ENCODE results near the gene GGA3.

The GGA3 gene

DNA sequence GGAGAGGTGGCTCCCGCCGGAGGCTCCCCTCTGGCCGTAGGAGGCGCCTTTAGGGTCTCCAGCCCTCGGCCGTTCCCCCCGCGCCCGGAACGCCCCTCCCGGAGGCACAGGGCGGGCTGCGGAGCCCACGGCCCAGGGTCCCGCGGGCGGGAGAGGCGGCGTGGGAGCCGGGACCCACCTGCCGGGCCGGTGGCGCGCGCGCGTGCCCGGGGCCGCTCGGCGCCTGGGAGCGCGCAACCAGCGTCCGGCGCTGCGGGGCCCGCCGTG lies 9.5 kb upstream of the GGA3 start, which contains the start of gene MIF4GD:
Gene MIF4GD (minus strand): TSS at position 266 of the 267 bp plus-strand sequence. CDS start 1,036 bp downstream, outside the sequence.
- DNase-seq (ENCODE audit: low read depth), result no peak
- peak within 1 kb of the TSS; percentile 91 for H3K4me3 ChIP-seq (ENCODE audit: low read length)
- TF ChIP-seq, protein P1, sequence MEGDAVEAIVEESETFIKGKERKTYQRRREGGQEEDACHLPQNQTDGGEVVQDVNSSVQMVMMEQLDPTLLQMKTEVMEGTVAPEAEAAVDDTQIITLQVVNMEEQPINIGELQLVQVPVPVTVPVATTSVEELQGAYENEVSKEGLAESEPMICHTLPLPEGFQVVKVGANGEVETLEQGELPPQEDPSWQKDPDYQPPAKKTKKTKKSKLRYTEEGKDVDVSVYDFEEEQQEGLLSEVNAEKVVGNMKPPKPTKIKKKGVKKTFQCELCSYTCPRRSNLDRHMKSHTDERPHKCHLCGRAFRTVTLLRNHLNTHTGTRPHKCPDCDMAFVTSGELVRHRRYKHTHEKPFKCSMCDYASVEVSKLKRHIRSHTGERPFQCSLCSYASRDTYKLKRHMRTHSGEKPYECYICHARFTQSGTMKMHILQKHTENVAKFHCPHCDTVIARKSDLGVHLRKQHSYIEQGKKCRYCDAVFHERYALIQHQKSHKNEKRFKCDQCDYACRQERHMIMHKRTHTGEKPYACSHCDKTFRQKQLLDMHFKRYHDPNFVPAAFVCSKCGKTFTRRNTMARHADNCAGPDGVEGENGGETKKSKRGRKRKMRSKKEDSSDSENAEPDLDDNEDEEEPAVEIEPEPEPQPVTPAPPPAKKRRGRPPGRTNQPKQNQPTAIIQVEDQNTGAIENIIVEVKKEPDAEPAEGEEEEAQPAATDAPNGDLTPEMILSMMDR (IDR thresholded peaks at IDR 0.05; ENCODE audit: insufficient read depth, low read depth, low read length, missing control alignments), result no peak

DNA sequence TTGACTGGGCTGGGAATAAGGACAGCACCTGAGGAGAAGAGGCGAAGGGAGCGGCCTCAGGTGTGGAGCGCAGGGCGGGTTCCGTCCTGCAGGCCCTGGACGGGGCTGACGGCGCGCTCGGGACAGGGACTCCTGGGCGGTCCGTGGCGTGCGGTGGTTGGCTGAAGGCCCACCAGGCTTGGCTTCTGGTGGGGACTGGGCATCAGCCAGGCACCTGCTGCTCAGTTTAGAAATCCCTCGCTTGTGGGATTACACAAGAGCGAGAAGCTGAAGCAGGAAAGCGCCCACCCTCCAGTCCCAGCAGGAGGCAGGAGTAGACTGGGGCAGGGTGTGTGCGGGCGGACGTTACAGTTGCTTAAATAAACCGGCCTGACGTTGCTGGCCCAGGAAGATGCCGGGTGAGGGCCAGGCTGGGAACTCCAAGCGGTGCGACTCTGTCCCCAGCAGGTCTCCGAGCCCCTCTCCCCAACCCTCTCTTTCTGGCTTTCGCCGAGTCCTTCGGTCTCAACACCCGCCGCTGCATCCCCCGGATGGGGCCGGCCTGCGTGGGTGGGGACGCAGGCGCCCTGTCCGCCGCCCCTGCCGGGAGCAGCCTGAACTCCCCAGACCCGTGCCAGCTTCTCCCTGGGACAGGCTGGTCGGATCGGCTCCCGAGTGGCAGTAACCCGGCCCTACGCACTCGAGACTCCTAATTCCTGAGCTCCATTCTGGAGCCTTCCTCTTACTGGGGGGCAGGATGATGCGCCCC lies 9.0 kb upstream of the GGA3 start:
- peak; percentile 82 for DNase-seq (ENCODE audit: low read depth)
- TF ChIP-seq, protein P1 (IDR thresholded peaks at IDR 0.05; ENCODE audit: insufficient read depth, low read depth, low read length, missing control alignments), result peak; percentile 59
- H3K4me3 ChIP-seq (ENCODE audit: low read length), result peak overlapping the region; percentile 91

DNA sequence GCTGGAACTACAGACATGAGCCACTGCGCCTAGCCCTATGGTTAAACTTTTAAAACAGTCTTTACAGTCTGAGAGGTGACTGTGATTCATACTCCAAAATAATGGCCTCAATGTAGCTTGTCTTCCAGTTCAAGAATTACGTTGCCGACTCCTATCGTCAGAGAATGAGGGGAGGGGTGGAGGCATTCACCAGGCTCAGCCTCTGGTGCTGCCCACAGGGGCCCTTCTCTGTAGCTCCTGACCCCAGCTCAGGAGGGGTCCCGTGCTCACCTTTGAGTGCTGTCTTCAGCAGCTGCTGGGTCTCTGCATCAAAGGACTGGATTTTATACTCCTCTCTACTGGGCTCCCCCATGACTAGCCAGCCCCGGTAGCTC lies 8.4 kb upstream of the GGA3 start:
- TF ChIP-seq, protein P1 (IDR thresholded peaks at IDR 0.05; ENCODE audit: insufficient read depth, low read depth, low read length, missing control alignments), result no peak
- peak; percentile 33 for DNase-seq (ENCODE audit: low read depth)
- H3K4me3 ChIP-seq (ENCODE audit: low read length), result peak overlapping the region; percentile 91

DNA sequence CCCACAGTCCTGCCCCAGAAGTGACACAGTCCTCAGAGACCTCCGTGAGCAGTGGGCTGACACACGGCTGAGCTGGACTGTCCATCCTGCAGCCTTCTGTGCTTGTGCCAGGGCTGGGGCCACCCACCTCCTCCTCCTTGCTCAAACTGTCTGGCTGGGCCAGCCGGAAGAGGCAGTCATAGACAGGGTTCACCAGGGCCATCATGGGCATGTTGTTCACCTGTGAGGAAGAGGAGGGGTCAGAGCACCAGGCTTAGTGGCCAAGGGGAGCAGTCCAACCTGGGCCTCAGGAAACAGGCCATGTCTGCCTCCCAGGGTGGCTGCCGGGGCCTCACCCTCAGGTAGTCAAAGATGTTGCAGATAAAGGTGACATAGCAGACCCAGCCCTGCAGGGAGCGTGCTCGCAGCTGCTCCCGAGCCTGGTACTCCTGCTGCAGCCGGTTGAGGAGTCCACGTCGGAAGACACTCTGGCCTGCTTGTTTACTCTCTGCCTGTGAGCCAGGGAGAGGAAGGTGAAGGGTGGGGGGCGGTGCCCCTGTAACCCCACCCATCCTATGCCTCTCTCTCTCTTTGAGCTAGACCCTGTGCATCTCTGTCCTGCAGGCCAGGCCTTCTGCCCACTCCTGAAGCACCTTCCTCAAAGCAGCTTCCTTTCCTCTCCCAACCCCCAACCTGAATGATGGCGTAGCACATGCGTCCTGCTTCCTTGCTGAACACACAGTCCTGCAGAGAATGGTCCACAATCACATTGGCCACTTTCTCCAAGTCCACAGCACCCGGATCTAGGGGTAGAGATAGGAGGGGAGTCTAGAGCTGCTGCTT lies 6.2 kb upstream of the GGA3 start:
- TF ChIP-seq, protein P1 (IDR thresholded peaks at IDR 0.05; ENCODE audit: insufficient read depth, low read depth, low read length, missing control alignments), result peak; percentile 45
- no peak overlapping the region for H3K4me3 ChIP-seq (ENCODE audit: low read length)
- peak; percentile 54 for DNase-seq (ENCODE audit: low read depth)

DNA sequence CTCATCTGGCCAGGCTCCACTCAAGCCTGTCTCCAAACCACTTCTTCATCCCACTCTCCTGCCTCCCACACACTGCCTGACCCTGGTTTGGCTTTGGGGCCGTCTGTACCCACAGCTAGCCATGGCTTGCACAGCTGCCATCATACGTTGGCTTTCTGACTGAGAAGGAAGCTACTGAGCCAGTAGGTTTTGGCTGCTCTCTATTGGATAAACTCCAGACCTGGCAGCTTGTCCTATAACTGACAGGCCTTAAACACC lies 5.7 kb upstream of the GGA3 start:
- DNase-seq (ENCODE audit: low read depth), result no peak
- H3K4me3 ChIP-seq (ENCODE audit: low read length), result no peak overlapping the region
- TF ChIP-seq, protein P1 (IDR thresholded peaks at IDR 0.05; ENCODE audit: insufficient read depth, low read depth, low read length, missing control alignments), result no peak

DNA sequence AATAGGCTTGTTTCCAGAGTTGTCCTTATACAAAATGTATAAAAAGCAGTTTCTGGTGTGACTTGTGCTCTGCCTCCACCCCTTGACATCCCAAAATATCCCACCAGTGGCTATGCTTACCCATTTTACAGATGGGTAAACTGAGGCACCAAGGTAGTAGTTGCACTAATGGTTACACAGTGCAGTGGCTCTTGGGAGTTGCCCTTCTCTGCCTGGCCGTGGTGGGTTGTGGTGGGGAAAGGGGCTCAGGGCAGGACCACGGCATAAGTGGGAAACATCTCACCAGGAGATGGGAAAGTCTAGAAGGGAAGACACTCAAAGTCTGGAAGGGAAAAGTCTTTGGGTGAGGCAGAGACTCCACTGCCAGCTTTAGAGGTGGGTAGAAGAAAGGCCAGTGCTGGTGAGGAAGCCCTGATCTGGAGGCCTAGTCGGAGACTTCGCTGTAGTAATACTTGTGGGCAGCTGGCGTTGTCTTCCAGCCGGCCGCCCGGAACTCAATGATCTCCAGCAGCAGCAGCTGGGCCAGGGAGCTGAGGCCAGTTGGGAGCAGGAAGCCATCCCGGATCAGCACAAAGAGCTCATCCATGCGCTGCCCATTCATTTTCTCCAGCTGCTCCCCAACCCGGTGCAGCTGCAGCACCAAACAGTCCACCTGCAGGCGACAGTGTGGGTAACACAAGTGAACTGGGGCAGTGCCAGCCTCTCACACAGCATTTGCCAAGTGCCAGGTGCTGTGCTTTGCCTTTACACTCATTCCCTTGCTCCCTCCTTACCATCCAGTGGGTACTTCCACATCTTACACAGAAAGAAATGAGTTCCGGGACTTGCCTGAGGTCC lies 5.1 kb upstream of the GGA3 start:
- H3K4me3 ChIP-seq (ENCODE audit: low read length), result no peak overlapping the region
- TF ChIP-seq, protein P1 (IDR thresholded peaks at IDR 0.05; ENCODE audit: insufficient read depth, low read depth, low read length, missing control alignments), result no peak
- no peak for DNase-seq (ENCODE audit: low read depth)

All from epithelial cell of esophagus (primary cell).